HUES64 (cell line): ENCODE data around the gene IAPP.
"Not testable (repeated sequence)": the region's sequence is repeated elsewhere in the genome, so short reads cannot be mapped to it uniquely, and the experiment has no call there.

Experiments
- H3K27ac ChIP-seq: 2 replicates; pipeline ENCODE4 v1.7.0; 2013; ENCODE audit warnings: low read depth, low read length, inconsistent platforms
- H3K27me3 ChIP-seq: 2 replicates; pipeline ENCODE4 v1.6.1; 2013; ENCODE audit warnings: mild to moderate bottlenecking, low read length; ENCODE audit not compliant: insufficient read depth
- H3K36me3 ChIP-seq: 2 replicates; pipeline ENCODE4 v1.6.1; 2013; ENCODE audit warnings: mild to moderate bottlenecking, low read length; ENCODE audit not compliant: insufficient read depth
- H3K4me1 ChIP-seq: 2 replicates; pipeline ENCODE4 v1.6.1; 2013; ENCODE audit warnings: mild to moderate bottlenecking, low read length, moderate library complexity; ENCODE audit not compliant: insufficient read depth
- H3K4me3 ChIP-seq: 2 replicates; pipeline ENCODE4 v1.5.1; 2013; ENCODE audit warnings: mild to moderate bottlenecking, low read length, moderate library complexity
- H3K9ac ChIP-seq: 2 replicates; pipeline ENCODE4 v1.6.1; 2013; ENCODE audit warnings: mild to moderate bottlenecking, low read depth, low read length
- H3K9me3 ChIP-seq: 2 replicates; pipeline ENCODE4 v1.6.1; 2013; ENCODE audit warnings: low read depth, low read length; ENCODE audit not compliant: insufficient read depth
- WGBS: fragments of 150-250, 120-280 bp; methylation state at CpG from one replicate; pipeline ENCODE4 v1.1.7; 2013; ENCODE audit warnings: missing lambda C conversion rate; 5-methylcytosine and 5-hydroxymethylcytosine counted together

Gene IAPP

GRCh38 chr12:21341769-21342168 is 30.9 kb upstream of the IAPP start:
- no peaks in the 10 kb centered on the region for H3K9me3 ChIP-seq
- no peaks in the 10 kb centered on the region for H3K27me3 ChIP-seq
- peaks cover 13% of the 10 kb centered on the region; the same call in 1 of the 2 replicates for H3K4me1 ChIP-seq
- no peak overlapping the region for H3K27ac ChIP-seq
- 94% methylated on average over 3 of the region's 4 CpGs for WGBS
- no peaks in the 10 kb centered on the region for H3K36me3 ChIP-seq
- no peak overlapping the region for H3K4me3 ChIP-seq
- no peak overlapping the region for H3K9ac ChIP-seq

- Histone ChIP-seq H3K36me3 (no peaks in the 10 kb centered on the region), H3K27me3 (no peaks in the 10 kb centered on the region), H3K27ac (no peak overlapping the region), H3K9ac (no peak overlapping the region), H3K4me1 (peaks cover 13% of the 10 kb centered on the region; the same call in 1 of the 2 replicates), H3K9me3 (no peaks in the 10 kb centered on the region), H3K4me3 (no peak overlapping the region)
These were observed 29.1 kb upstream of the IAPP start for GRCh38 chr12:21343636-21344035.

- 90% methylated on average over 1 of the region's 1 CpG for WGBS
- H3K4me1 ChIP-seq = peaks cover 4% of the 10 kb centered on the region; the same call in 1 of the 2 replicates
- no peaks in the 10 kb centered on the region for H3K36me3 ChIP-seq
- no peak overlapping the region for H3K4me3 ChIP-seq
- no peak overlapping the region for H3K27ac ChIP-seq
- no peaks in the 10 kb centered on the region for H3K9me3 ChIP-seq
- no peaks in the 10 kb centered on the region for H3K27me3 ChIP-seq
- no peak overlapping the region for H3K9ac ChIP-seq
These were observed 26.0 kb upstream of the IAPP start for GRCh38 chr12:21346542-21347205.

- Histone ChIP-seq H3K4me3 (no peak overlapping the region), H3K4me1 (peaks cover 4% of the 10 kb centered on the region; the same call in 1 of the 2 replicates), H3K27ac (no peak overlapping the region), H3K9me3 (no peaks in the 10 kb centered on the region), H3K9ac (no peak overlapping the region), H3K27me3 (no peaks in the 10 kb centered on the region), H3K36me3 (no peaks in the 10 kb centered on the region)
- WGBS = 86% methylated on average over 1 of the region's 1 CpG
These were observed 21.7 kb upstream of the IAPP start for GRCh38 chr12:21350975-21351374.

GRCh38 chr12:21353487-21353886 is 19.2 kb upstream of the IAPP start:
- Histone ChIP-seq H3K4me3 (no peak overlapping the region), H3K27me3 (no peaks in the 10 kb centered on the region), H3K9ac (no peak overlapping the region), H3K9me3 (no peaks in the 10 kb centered on the region), H3K36me3 (no peaks in the 10 kb centered on the region), H3K27ac (no peak overlapping the region), H3K4me1 (peaks cover 9% of the 10 kb centered on the region)
- 89% methylated on average over 1 of the region's 1 CpG for WGBS

GRCh38 chr12:21353948-21354347 is 18.8 kb upstream of the IAPP start:
- WGBS = 92% methylated on average over 3 of the region's 4 CpGs
- H3K9ac ChIP-seq = no peak overlapping the region

GRCh38 chr12:21354641-21355040 is 18.1 kb upstream of the IAPP start:
- H3K4me1 ChIP-seq = peaks cover 9% of the 10 kb centered on the region
- no peak overlapping the region for H3K27ac ChIP-seq
- H3K9me3 ChIP-seq = no peaks in the 10 kb centered on the region
- H3K9ac ChIP-seq = no peak overlapping the region
- H3K36me3 ChIP-seq = no peaks in the 10 kb centered on the region
- no peaks in the 10 kb centered on the region for H3K27me3 ChIP-seq
- WGBS = 100% methylated on average over 1 of the region's 1 CpG
- no peak overlapping the region for H3K4me3 ChIP-seq

More at GRCh38 chr12:21353948-21354347, 18.8 kb upstream of the IAPP start:
- peaks cover 9% of the 10 kb centered on the region for H3K4me1 ChIP-seq
- no peaks in the 10 kb centered on the region for H3K9me3 ChIP-seq
- no peak overlapping the region for H3K4me3 ChIP-seq
- H3K36me3 ChIP-seq = no peaks in the 10 kb centered on the region
- H3K27ac ChIP-seq = no peak overlapping the region
- H3K27me3 ChIP-seq = no peaks in the 10 kb centered on the region

- WGBS = 88% methylated on average over 10 of the region's 10 CpGs
- not testable (repeated sequence) for H3K4me1 ChIP-seq, H3K27ac ChIP-seq, H3K27me3 ChIP-seq, H3K4me3 ChIP-seq, H3K9me3 ChIP-seq, H3K9ac ChIP-seq, H3K36me3 ChIP-seq
These were observed 12.1 kb upstream of the IAPP start for GRCh38 chr12:21360632-21361031.

- Histone ChIP-seq H3K4me1 (peaks cover 11% of the 10 kb centered on the region; the same call in 1 of the 2 replicates), H3K27ac (no peak overlapping the region), H3K36me3 (no peaks in the 10 kb centered on the region; the same call in 1 of the 2 replicates), H3K27me3 (no peaks in the 10 kb centered on the region), H3K9me3 (no peaks in the 10 kb centered on the region), H3K9ac (no peak overlapping the region), H3K4me3 (no peak overlapping the region)
- 85% methylated on average over 2 of the region's 4 CpGs for WGBS
These were observed 3.3 kb upstream of the IAPP start for GRCh38 chr12:21369141-21369980.

GRCh38 chr12:21370845-21371449 is 1.8 kb upstream of the IAPP start:
- H3K9ac ChIP-seq = no peak overlapping the region
- no peaks in the 10 kb centered on the region; the same call in 1 of the 2 replicates for H3K36me3 ChIP-seq
- H3K27me3 ChIP-seq = no peaks in the 10 kb centered on the region
- H3K4me3 ChIP-seq = no peak overlapping the region
- no peak overlapping the region for H3K27ac ChIP-seq
- over 99% methylated on average over 5 of the region's 7 CpGs for whole genome bisulfite sequencing
- H3K9me3 ChIP-seq = no peaks in the 10 kb centered on the region
- peaks cover 11% of the 10 kb centered on the region; the same call in 1 of the 2 replicates for H3K4me1 ChIP-seq

GRCh38 chr12:21379218-21379617 is 6.5 kb downstream of the IAPP start:
- H3K9ac ChIP-seq = no peak overlapping the region
- H3K9me3 ChIP-seq = no peaks in the 10 kb centered on the region
- H3K27ac ChIP-seq = no peak overlapping the region
- H3K36me3 ChIP-seq = no peaks in the 10 kb centered on the region
- no peaks in the 10 kb centered on the region for H3K4me1 ChIP-seq
- H3K4me3 ChIP-seq = no peak overlapping the region
- 93% methylated on average over 3 of the region's 3 CpGs for WGBS
- H3K27me3 ChIP-seq = no peaks in the 10 kb centered on the region
